Measurements from ENCODE around the gene TANGO2. TPM values are rescaled to one million over a fixed set of nuclear protein-coding genes. Genes with fewer than 3 reads are reported as not detected.

The TANGO2 gene
- total RNA-seq, 2 experiments from 2014 or later = 15.7 to 18.3 TPM

GRCh38 chr22:20056161-20056560, 35.3 kb downstream of the TANGO2 start:
- Mint-ChIP-seq H3K4me3 (no peak overlapping the region), H3K27me3 (no peaks in the 10 kb centered on the region), H3K4me1 (ENCODE audit: low read depth) (no peaks in the 10 kb centered on the region), H3K27ac (no peak overlapping the region), H3K36me3 (ENCODE audit: low read depth) (peaks cover 7% of the 10 kb centered on the region), H3K9me3 (no peaks in the 10 kb centered on the region)
- intact Hi-C loops (cut with micrococcal nuclease) = no loop called here
- DNase-seq (no peak), ATAC-seq (no peak)
- no peak for TF ChIP-seq CTCF (IDR thresholded peaks at IDR 0.05)
- ChIA-PET POLR2A (no interaction called here), CTCF (no interaction called here)

GRCh38 chr22:20056696-20057386, 35.9 kb downstream of the TANGO2 start:
- Mint-ChIP-seq H3K27me3 (no peaks in the 10 kb centered on the region), H3K36me3 (ENCODE audit: low read depth) (peaks cover 7% of the 10 kb centered on the region), H3K27ac (no peak overlapping the region), H3K4me1 (ENCODE audit: low read depth) (no peaks in the 10 kb centered on the region), H3K9me3 (no peaks in the 10 kb centered on the region), H3K4me3 (no peak overlapping the region)
- ChIA-PET CTCF (no interaction called here), POLR2A (no interaction called here)
- no peak for TF ChIP-seq CTCF (IDR thresholded peaks at IDR 0.05)
- intact Hi-C loops (cut with micrococcal nuclease) = no loop called here
- no peak for ATAC-seq
- DNase-seq = no peak

- no peak for TF ChIP-seq CTCF (IDR thresholded peaks at IDR 0.05)
- CTCF ChIA-PET = no interaction called here
- H3K4me3 Mint-ChIP-seq = no peak overlapping the region
- peaks cover 7% of the 10 kb centered on the region for H3K36me3 Mint-ChIP-seq (ENCODE audit: low read depth)
- POLR2A ChIA-PET = no interaction called here
- intact Hi-C loops (cut with micrococcal nuclease) = no loop called here
- no peaks in the 10 kb centered on the region for H3K4me1 Mint-ChIP-seq (ENCODE audit: low read depth)
- ATAC-seq (no peak), DNase-seq (no peak)
- no peak overlapping the region for H3K27ac Mint-ChIP-seq
- no peaks in the 10 kb centered on the region for H3K27me3 Mint-ChIP-seq
- H3K9me3 Mint-ChIP-seq = no peaks in the 10 kb centered on the region
Measured at GRCh38 chr22:20057596-20058268, 36.8 kb downstream of the TANGO2 start.

DNA sequence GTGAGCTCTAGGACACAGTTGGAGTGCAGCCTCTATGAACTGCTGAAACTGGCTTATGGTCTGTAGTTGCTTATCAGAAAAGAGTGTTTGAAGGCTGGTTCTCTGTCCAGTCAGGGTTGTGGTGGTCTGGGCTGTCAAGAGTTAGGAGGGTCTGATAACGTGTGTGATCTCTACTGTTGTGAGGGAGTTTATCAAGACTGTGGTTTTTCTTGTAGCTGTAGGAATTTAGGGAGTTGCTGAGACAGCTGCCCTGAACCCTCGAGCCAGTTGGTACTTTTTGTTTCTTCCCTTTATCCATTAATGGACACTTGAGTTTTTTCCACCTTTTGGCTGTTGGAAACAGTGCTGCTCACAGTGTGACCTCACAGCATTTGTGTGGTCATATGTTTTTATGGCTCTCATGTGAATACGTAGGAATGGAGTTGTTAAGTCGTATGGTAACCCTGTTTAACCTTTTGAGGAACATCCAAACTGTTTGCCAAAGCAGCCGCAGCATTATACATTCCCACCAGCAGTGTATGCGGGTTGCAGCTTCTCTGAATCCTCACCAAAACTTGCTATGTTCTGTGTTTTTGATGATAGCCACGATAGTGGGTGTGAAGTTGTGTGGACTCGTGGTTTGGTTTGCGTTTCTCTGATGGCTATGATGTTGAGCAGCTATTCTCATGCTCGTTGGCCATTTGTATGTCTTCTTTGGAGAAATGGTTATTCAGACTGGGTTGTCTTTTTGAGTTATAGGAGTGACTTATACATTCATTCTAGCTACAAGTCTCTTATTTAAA, 38.3 kb downstream of the TANGO2 start:
- TF ChIP-seq CTCF (IDR thresholded peaks at IDR 0.05) = no peak
- Mint-ChIP-seq H3K36me3 (ENCODE audit: low read depth) (peaks cover 6% of the 10 kb centered on the region), H3K9me3 (no peaks in the 10 kb centered on the region), H3K4me3 (no peak overlapping the region), H3K4me1 (ENCODE audit: low read depth) (no peaks in the 10 kb centered on the region), H3K27me3 (no peaks in the 10 kb centered on the region), H3K27ac (no peak overlapping the region)
- DNase-seq = no peak
- intact Hi-C loops (cut with micrococcal nuclease) = no loop called here
- ATAC-seq = no peak
- ChIA-PET CTCF (interaction anchor here (1.2 to 1.5 kb wide), 3 partner anchors 10 to 329 kb away, joined by 3 to 4 read pairs (median 4); no protein-coding TSS in a partner anchor), POLR2A (interaction anchor here (0.6 kb wide), 1 partner anchor 147 kb away, joined by 5 read pairs; no protein-coding TSS in a partner anchor)

Measured in activated CD8-positive, alpha-beta T cell treated with anti-CD3 and anti-CD28 coated beads for 36 hours (primary cell).